NCI-H748 (cell line): ENCODE data around the gene RGS14.

Experiments used
- DNase-seq: peaks from one replicate; lab custom pipeline; 2025; ENCODE audit not compliant: unreplicated experiment; lab: John Stamatoyannopoulos, UW

Gene RGS14

GRCh38 chr5:177377851-177378776 lies 20.4 kb downstream of the RGS14 start:
- no peak for DNase-seq

- DNase-seq = no peak
Observed at GRCh38 chr5:177378884-177379883, 21.5 kb downstream of the RGS14 start.

GRCh38 chr5:177380805-177381126 lies 23.0 kb downstream of the RGS14 start:
- DNase-seq = no peak

- peak; percentile 18 for DNase-seq
Observed at GRCh38 chr5:177382423-177383029, 24.8 kb downstream of the RGS14 start.

GRCh38 chr5:177383181-177383580 lies 25.5 kb downstream of the RGS14 start:
- DNase-seq = no peak

- no peak for DNase-seq
Observed at GRCh38 chr5:177384134-177384533, 26.4 kb downstream of the RGS14 start, which contains the start of gene SLC34A1. SLC34A1 (plus strand) TSS chr5:177384434; CDS start chr5:177385742, 1,308 bp downstream.

- DNase-seq = no peak
Observed at GRCh38 chr5:177385720-177386119, 28.0 kb downstream of the RGS14 start.

- no peak for DNase-seq
Observed at GRCh38 chr5:177386542-177386941, 28.8 kb downstream of the RGS14 start.

- no peak for DNase-seq
Observed at GRCh38 chr5:177387405-177387804, 29.7 kb downstream of the RGS14 start.

- DNase-seq = no peak
Observed at GRCh38 chr5:177388521-177389052, 30.9 kb downstream of the RGS14 start.

- no peak for DNase-seq
Observed at GRCh38 chr5:177389241-177390169, 31.8 kb downstream of the RGS14 start.

GRCh38 chr5:177390363-177391300 lies 32.9 kb downstream of the RGS14 start:
- peak; percentile 83 for DNase-seq

- no peak for DNase-seq
Observed at GRCh38 chr5:177392765-177393164, 35.0 kb downstream of the RGS14 start.

GRCh38 chr5:177393206-177393765 lies 35.6 kb downstream of the RGS14 start:
- no peak for DNase-seq

GRCh38 chr5:177393990-177394389 lies 36.3 kb downstream of the RGS14 start:
- no peak for DNase-seq

GRCh38 chr5:177396078-177396477 lies 38.4 kb downstream of the RGS14 start:
- DNase-seq = no peak

- no peak for DNase-seq
Observed at GRCh38 chr5:177396807-177397206, 39.1 kb downstream of the RGS14 start.

GRCh38 chr5:177397875-177398390 lies 40.2 kb downstream of the RGS14 start:
- DNase-seq = no peak
